Smooth muscle cell of the brain vasculature (primary cell): ENCODE measurements around the gene PTGR2.
"Not testable (repeated sequence)": the region's sequence is repeated elsewhere in the genome, so short reads cannot be mapped to it uniquely, and the experiment has no call there.

Experiments used
- DNase-seq: peaks from one replicate; pipeline ENCODE4 v3.0.0-alpha.2; 2012; ENCODE audit warnings: low read depth, low spot score

Gene PTGR2

DNA sequence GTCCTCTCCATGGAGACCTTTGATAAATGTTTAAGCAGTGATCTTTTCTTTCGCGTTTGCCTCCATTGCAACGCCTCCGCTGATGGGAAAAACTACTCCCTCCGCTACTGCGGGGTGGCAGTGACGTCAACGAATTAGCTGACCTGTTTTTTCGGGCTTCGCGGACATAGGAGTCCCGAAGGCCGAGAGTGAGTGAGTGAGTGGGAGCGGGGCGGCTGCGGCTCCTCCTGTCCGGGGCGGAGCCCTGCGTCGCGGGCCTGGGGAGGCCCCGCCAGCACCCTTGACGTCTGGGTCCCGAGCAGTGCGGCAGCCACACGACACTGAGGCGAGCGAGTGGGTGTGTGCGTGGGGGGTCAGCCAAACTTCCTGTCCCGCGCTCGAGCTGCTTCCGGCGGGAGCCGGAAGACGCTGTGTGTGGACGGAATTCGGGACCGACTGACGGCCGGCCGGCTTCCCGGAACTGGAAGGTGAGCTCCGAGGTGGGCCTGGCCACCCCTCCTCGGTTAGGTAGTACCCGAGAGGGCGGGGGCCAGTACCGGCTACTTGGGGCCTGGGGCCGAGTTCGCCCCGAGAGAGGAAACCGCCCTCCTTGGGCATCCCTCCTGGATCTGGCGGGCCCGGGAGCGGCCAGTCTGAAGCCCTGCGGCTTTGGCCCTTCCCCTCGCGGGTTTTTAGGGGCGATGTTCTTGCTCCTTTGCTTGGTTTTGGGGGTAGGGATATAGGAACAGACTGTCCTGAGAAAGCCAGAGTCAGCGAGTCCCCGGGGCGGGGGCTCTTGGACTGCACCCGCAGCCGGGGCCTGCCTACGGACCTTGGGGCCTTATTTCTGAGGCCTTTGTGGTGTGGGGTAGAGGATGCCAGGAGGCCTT, 35.1 kb downstream of the PTGR2 start, which contains the start of gene ZNF410:
TSS of gene ZNF410 (plus strand) at position 411 of the 869 bp plus-strand sequence. CDS start 5,317 bp downstream, outside the sequence.
- DNase-seq = peak; percentile 83

DNA sequence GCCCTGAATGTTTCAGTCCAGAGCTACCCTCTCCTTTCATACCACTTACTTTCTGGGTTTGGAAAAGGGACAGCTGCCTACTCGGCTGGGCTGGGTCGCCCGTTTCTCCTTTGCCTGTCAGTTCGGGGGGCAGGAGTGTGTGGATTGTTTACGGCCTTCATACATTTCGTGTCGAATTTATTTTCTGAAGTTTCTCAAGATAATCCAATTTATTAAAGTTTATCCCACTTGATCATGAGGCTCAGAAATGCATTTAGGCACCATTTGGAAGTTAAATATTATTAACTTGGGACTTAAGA, 35.6 kb downstream of the PTGR2 start:
- no peak for DNase-seq

DNA sequence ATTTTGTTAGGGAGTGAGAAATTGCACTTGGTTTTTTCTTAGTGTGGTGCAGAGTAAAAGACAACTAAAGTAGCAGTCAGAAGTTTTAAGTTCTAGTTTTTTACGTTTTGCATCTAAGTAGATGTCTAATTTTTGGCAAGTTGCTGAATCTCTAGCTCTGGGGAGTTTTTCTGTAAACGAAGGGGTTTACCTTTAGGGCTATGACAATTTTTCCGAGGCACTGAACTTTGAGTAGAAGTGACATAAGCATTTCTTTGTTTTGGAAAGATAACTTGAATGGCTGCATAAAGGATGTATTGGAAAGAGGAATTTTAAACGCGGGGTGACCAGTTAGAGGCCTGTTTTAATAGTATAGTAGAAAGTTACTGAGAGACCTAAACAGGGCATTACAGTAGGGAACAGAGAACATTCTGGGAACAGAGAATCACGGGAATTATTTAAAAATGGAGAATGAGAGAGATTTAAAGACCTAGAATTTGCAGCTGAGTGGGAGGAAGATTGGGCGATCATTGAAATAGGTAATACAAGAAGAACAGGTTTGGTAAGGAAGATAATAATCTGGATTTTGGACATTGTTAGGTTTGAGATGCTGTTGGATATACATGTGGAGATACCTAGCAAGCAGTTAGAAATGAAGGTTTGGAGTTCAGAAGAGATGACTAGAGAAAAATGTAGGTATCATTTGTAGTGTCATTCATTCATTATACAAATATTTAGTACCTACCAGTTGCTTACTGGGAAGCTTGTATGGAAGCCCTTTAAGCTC, 36.2 kb downstream of the PTGR2 start:
- no peak for DNase-seq

DNA sequence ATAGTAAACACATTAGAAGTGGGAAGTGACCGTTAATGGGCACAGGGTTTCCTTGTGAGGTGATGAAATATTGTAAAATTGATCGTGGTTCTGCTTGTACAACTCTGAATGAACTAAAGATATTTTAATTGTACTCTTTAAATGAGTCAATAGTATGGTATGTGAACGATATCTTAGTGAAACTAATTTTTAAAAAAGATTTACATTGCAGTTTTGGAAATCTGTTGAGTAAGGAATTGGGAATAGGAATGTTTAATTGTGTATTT, 36.8 kb downstream of the PTGR2 start:
- no peak for DNase-seq

DNA sequence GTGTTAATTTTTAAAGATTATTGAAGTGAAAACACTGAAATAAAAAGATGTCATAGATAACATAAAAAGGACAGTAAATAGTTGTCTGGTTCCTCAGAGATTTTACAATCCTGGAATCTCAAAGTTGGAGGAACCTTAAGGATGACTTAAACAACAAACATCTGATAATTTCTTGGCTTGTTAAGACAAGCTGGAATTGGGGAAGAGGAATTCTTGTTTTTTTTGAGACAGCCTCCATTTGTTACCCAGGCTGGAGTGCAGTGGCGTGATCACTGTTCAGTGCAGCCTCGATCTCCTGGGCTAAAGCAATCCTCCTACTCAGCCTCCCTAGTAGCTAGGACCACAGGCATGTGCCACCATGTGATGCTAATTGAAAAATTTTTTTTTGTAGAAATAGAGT, 37.3 kb downstream of the PTGR2 start:
- no peak for DNase-seq

DNA sequence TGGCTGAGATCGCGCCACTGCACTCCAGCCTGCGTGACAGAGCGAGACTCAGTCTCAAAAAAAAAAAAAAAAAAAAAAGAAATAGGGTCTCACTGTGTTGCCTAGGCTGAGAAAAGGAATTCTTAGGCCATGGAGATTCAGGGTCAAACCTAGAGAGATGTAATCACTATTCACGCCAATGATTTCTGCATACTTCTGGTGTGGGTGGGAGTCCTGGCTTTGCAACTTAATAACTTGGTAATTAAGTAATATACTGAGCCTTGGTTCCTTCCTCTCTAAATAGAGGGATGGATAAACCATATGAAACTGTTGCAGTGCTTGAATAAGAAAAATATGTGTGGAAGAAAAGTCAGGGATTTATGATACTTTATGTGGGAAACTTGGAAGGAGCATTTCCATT, 37.7 kb downstream of the PTGR2 start:
- no peak for DNase-seq

DNA sequence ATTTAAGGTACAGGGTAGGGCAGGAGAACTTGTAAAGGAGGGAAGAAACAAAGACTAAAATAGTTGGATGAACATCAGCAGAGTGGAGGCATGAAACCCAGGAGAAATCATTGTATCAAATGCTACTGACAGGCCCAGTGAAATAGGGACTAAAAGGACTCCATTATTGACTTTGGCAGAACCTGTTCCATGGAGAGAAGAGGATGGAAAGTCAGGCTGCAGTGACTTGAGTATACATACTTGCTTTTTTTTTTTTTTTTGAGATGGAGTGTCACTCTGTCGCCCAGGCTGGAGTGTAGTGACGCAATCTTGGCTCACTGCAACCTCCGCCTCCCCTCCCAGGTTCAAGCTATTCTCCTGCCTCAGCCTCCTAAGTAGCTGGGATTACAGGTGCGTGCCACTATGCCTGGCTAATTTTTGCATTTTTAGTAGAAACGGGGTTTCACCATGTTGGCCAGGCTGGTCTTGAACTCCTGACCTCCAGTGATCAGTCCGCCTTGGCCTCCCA, 42.6 kb downstream of the PTGR2 start:
- DNase-seq = not testable (repeated sequence)

DNA sequence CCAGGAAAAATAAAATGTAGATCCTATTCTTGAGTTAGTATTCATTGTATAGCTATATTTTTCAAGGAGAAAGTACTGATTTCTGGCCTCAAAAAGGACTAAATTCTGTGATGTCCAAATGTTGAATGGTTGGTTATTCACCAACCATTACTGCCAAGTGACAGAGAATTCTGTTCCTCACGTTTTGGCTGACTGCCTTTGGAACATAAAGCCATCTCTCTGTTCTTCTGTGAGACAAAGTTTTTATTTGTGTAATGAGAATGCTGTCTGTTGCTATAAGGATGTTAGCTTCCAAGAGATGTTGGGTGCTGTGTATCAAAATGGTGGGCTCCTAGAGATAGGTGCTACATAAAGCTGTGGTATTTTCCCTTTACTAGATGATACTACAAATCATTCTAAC, 44.3 kb downstream of the PTGR2 start:
- DNase-seq = no peak

DNA sequence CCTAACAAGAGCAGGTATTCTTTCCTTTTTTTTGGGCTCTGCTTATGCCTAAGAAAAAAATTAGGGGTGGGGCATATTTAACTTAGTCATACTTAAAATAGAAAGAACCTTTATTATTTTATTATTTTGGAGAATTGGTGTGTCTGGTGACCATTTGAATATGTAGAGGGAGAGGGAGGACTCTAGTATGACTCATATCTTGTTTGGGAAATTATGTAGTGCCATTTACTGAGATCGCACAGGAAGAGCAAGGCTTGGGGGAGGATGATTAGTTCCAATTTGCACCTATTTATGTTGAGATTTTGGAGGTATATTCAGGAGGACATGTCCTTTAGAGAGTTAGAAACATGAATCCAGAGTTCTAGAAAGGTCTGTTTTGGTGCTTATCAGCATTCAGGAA, 44.9 kb downstream of the PTGR2 start:
- DNase-seq = no peak

DNA sequence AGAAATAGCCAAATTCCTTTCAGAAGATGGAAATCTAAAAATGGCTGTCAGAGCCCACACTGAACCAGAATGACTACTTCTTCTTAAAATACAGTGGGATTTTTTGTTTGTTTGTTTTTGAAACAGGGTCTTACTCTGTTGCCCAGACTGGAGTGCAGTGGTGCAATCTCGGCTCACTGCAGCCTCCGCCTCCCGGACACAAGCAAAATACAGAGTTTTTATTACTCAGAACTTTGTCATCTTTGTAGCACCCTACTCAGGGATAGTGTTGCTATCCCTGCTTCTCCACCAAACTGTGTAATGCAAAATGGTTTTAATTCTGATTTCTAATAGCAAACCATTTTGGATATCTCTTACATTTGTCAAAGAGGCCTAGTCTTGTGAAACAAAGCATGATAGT, 51.4 kb downstream of the PTGR2 start:
- no peak for DNase-seq

DNA sequence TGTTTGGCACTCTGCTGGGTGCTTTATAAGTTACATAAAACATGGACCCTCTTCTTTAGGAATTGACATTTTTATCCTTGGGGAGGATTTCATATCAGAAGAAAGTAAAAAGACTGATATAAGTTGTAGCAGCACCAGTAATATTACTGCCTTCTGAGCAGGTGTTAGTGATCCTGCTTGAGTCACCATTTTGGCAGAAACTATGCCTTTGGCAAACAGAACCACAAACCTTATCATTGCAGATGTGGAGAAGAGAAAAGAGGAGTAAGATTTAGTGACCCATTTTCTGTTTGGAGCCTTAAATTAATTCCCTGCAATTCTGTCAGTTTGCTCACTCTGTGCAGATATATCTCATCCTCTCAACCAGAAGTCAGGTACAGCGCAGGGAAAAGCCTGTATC, 58.0 kb downstream of the PTGR2 start:
- no peak for DNase-seq

DNA sequence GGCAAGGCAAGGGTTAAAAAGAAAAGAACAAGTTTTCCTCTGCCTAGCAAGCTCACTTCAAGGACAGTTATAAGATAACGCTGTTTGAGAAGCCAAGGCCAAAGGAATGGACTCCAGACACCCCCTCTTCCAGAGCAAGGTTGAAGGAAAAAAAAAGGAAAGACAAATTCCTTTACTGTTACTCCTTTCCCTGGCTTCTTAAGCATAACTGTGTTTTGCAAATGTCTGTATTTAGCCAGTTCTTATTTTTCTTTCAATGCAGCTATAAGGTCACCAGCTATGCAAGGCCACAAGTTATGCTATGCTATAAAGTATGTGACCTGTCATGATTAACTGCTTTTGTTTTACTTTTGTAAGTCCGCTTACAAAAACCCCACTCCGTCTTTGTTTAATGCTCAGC, 61.6 kb downstream of the PTGR2 start:
- DNase-seq = no peak

DNA sequence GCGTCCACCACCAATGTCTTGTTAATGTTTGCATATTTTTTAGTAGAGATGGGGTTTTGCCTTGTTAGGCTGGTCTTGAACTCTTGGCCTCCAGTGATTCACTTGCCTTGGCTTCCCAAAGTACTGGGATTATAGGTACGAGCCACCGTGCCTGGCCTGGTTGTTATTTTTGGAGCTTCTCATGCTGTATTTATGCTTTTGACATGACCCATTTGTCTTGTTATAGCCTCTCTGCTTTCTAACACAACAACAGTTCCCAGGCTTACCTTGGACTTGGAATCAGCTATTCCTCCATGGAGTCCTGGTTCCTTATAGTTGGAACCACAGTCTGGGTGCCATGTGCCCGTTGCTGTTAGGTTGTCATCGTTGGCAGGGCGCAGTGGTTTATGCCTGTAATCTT, 64.7 kb downstream of the PTGR2 start:
- no peak for DNase-seq

DNA sequence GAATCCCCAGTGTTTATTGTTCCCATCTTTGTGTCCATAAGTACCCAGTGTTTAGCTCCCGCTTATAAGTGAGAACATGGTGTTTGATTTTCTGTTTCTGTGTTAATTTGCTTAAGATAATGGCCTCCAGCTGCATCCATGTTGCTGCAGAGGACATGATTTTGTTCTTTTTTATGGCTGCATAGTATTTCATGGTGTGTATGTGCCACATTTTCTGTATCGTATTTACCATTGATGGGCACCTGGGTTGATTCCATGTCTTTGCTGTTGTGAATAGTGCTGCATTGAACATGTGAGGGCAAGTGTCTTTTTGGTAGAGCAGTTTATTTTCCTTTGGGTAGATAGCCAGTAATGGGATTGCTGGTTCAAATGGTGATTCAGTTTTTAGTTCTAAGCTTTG, 67.8 kb downstream of the PTGR2 start:
- DNase-seq = not testable (repeated sequence)

DNA sequence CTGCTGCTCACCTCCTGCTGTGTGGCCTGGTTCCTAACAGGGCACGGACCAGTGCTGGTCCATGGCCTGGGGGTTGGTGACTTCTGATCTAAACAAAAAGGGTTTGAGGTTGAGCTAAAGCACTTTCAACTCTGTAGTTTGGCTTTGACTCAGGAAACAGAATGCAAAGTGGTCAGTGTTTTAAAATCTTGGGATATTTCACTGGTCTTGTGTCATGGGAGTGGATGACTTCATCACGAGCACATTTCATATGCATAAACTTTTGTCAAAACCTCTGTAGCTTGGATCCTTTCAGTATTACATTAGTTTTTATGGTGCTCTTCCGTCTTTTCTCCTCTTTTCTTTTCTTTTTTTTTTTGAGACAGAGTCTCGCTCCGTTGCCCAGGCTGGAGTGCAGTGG, 72.7 kb downstream of the PTGR2 start:
- no peak for DNase-seq
